ENCODE measurements around the gene ZNF32.
"Not testable (repeated sequence)": the region's sequence is repeated elsewhere in the genome, so short reads cannot be mapped to it uniquely, and the experiment has no call there.

The ZNF32 gene

DNA sequence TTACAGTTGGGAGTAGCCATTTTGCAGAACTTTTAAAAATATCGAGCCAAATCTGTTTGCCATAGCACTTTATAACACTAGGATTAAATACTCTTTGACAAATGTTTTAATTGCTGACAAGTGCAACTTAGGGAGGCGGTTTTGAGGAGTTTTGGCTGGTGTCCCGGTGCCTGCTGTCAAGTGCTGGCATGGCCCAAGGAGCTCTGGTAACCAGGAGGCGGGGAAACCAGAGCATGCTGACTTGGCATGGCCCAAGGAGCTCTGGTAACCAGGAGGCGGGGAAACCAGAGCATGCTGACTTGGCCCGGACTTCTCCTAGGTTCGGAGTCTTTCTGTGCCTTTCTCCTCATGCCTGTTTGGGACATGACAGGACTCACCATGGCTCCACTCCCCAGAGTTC lies 30.8 kb upstream of the ZNF32 start:
- FAIRE-seq, result no peak

DNA sequence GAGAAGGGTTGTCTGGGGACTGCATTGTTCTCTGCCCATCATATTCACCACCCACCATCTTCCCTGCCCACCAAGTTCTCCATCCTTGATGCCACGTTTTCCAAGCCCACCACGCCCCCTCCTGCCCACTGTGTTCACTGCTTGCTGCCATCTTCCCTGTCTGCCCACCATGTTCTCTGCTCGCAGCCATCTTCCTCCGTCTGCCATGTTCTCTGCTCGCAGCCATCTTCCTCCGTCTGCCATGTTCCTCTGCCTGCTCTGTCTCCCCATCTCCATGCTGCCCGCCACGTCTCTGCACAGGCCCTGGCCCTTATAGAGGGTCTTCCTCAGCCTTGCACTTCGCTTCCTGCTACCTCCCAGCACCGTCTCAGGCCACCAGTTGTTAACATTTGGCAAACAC lies 30.0 kb upstream of the ZNF32 start:
- FAIRE-seq, result no peak

DNA sequence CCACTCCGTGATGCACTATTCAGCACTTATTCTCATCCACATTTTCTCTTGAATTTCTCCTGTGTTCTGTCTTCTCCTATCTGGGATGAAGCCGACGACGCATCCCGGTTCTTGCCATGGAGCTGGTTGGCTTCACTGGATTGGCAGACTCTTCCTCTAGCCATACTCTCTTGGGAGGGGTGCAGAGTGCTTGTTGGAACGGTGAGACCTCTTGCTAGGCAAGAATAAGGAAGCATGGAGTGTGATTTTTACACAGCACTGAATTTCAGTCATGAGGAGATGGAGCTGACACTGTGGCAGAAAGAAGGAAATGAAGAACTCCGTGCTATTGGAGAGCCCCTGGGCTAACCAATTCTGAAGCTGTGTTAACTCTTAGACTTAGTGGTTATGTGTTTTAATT lies 28.2 kb upstream of the ZNF32 start:
- FAIRE-seq, result no peak

DNA sequence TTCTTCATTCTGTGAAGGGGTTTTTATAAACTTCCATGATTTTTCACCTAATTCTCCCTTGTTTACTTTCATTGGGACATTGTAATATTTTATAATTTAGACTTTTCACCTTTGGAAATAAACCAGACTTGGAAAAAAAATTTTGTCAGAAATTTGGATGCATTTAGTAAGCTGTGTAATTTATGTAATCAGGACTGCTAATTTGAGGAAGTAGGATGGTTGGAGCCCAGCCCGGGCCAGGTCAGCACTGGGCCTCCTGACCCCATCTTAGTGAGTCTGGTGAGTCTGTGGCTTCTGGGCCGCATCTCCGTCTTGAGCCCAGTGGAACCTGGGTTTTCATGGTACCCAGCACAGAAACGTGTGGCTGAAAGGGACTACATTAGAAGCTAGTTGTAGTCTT lies 27.6 kb upstream of the ZNF32 start:
- no peak for FAIRE-seq

DNA sequence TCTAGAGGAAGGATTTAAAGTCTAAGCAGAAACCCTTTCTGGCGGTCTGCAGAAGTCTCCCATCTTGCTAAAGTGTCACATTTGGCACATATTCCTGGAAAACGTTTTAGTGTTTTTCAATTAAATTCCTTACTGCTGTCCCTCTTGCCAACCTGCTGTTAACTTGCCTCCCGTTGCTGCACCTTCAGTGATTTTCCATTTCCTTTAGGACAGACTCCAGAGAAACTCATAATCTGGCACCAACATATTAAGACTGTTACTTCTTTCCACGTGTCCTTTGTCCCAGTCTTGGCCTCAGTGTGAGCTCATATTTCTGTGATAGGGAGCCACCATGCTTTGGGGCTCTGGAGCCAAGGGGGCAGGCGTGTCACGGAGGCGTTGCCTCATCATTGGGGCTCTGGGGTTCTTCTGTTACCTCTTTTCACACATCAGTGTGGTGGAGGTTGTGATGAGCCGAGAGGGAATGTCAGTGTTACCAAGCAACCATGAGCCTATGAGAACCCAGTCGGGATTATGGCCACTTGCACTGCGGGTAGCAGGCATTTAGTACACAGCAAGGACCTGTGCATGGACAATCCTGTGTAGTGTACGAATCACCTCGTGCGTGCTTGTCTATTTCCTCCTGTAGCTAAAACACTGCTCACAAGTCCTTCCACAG lies 26.0 kb upstream of the ZNF32 start:
- no peak for FAIRE-seq

GRCh38 chr10:43673471-43673870 lies 24.8 kb upstream of the ZNF32 start:
- no peak for FAIRE-seq

DNA sequence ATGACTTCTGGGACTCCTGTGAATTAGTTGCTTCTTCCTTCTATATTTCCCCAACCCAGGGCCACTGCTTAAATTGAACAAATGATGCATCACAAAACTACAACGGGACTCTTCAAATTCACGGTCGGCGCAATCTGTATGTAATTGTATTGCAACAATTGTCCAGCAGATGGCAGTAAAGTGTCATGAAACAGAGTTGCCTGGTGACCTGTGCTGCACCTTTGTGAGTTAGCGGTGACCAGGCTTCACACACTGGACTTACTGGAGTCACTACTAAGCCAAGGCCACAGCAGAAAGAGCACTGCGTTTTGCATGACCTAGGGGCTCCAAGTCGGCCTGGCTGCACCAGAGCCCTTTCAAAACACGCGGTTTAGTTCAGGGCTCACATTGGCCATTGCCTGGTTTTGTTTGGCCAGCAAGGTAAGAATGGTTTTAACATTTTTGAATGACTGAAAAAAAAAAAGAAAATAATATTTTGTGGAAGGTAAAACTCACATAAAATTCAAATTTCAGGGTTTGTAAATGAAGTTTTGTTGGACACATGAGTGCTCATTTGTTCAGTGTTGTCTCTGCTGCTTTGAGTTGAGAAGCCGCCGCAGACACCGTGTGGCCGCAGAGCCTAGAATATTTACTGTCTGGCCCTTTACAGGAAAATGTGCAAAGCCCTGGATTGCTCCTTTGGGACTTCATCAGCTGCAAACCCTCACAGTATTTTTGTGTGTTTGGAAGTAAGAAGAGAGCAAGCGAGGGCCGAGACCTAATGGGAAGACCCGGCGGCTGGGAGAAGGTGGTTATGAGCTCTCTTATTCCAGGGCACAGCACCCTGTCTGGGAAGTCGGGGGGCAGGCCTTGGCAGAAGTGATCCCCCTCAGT lies 23.2 kb upstream of the ZNF32 start:
- FAIRE-seq, result peak; percentile 74

DNA sequence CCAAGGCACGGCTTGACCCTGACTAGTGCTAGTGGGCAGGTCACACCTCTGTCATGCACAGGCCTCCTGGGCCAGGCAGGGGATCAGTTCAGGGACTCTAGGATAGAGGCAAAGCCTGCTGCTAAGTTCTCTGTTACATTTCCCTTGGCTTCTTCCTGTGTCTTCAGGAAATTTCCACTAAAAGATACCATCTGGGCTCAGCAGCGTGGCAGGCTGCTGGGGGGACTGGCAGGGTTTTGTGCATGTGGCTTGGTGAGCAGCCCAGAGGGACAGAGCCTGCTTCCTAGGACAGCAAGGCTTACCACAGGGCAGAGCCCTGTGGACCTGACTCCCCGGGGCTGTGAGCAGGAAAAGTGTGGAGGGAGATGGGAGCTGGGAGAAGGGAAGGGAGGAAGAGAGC lies 20.7 kb upstream of the ZNF32 start:
- FAIRE-seq, result no peak

GRCh38 chr10:43667761-43668386 lies 19.2 kb upstream of the ZNF32 start:
- FAIRE-seq, result no peak

- FAIRE-seq, result no peak
These were observed 18.6 kb upstream of the ZNF32 start for GRCh38 chr10:43667317-43667731.

DNA sequence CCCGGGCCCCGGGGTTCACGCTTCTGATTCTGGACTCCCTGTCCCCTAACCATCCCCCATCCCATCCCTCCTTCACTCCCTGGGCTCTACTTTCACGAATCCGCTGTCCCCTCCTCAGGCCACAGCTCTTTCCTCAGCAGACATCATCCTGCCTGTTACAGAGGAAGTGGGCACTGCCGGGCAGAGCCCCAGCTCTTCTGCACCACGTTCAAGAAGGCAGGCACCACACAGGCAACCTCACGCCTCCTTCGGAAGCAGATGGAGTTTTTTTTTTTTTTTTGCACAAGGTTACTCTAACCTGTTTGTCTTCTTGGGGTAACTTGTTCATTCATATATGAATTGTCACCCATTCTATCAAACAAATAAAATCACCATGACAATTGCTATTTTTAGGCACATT lies 17.9 kb upstream of the ZNF32 start:
- no peak for FAIRE-seq

- no peak for FAIRE-seq
These were observed 16.4 kb upstream of the ZNF32 start for GRCh38 chr10:43665054-43665453.

DNA sequence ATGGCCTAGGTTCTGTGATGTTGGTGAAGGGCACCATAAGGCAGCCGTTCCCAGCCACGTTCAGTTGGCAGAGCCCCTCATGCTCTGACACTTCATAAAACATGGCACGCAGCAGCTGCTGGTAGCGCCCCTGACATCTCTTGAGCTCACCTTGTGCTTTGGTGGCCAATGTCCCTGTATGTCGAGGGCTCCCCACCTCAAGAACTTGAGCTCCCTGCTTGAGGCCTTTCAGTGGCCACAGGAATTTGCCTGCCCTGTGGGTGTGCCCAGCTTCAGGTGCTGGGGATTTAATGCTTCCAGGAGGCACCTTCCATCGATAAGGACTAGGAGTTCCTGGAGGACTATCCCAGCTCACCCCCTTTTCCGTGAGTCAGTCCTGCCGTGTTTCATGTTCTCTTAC lies 9.5 kb upstream of the ZNF32 start:
- FAIRE-seq, result no peak

DNA sequence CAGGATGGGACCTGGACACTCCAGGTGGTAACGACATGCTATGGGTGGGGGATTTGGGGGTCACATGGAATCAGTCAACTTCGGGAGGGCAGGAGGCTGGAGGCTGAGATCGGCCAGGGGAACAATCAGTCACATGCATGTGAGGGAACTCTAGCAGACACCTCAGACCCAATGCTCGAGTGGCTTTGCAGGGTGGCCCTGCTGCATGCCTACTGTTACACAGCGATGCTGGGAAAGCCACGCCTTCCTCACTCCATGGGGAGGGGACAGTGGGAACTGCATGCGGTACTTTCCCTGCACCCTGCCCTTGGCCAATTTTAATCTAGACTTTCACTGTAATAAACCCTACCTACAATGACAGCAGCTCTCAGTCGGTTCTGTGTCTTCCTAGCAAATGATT lies 6.6 kb upstream of the ZNF32 start:
- no peak for FAIRE-seq

- no peak for FAIRE-seq
These were observed 5.1 kb upstream of the ZNF32 start for GRCh38 chr10:43653746-43654145.

GRCh38 chr10:43649185-43649523 lies 473 bp upstream of the ZNF32 start:
- no peak for FAIRE-seq

DNA sequence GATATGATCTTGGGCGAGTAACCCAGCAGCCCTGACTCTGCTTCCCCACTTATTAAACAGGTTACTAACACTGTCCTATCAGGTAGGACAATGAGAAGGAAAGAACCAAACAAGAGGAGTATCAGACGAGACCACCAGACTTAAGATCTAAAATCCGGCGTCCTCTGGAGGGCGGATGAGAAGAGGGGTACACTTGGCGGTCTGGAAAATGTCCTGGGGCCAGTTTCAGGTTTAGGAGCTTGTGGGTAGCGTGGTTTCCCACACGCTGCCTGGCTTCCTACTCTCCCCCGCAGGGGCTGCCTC lies 635 bp downstream of the ZNF32 start:
- no peak for FAIRE-seq

DNA sequence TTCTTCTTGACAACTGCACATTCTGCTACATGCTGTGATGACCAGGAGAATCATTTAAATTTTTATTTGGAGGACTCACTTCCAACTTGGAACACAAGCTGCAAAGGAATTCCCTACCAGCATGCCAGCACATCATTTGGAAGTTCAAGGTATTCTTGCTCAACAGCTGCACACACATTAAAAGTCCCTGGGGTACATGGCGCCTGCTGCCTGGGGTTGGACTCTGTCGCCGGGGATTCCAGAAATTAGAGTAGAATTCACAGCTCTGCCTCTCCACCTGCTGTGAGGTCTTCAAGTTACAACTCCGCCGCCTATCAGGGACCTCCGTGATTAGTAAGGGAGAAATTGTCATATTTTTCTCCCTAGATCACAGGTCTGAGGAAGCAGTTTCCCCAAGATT lies 1.1 kb downstream of the ZNF32 start:
- FAIRE-seq, result no peak

DNA sequence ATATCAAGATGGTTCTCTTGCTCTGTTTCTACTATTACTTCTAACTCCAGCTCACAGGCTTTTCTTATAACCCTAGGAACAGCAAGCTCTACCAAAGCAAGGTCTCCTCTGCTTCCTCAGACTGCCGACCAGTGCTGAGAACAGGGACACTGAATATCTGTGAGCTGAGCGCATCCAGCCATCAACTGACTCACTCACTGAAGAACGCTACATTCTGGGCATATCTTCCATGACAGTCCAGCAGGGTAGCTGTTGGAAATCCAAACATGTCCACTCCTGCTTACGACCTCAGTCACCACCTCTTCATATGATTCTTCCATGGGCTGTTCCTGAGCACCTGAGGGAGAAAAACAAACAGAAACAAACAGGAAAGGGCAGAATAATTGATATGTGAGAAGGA lies 2.8 kb downstream of the ZNF32 start:
- FAIRE-seq, result no peak

GRCh38 chr10:43644252-43644651 lies 4.4 kb downstream of the ZNF32 start:
- no peak for FAIRE-seq

- FAIRE-seq, result no peak
These were observed 8.1 kb downstream of the ZNF32 start for GRCh38 chr10:43640603-43641002.

GRCh38 chr10:43635816-43636215 lies 12.9 kb downstream of the ZNF32 start:
- not testable (repeated sequence) for FAIRE-seq

DNA sequence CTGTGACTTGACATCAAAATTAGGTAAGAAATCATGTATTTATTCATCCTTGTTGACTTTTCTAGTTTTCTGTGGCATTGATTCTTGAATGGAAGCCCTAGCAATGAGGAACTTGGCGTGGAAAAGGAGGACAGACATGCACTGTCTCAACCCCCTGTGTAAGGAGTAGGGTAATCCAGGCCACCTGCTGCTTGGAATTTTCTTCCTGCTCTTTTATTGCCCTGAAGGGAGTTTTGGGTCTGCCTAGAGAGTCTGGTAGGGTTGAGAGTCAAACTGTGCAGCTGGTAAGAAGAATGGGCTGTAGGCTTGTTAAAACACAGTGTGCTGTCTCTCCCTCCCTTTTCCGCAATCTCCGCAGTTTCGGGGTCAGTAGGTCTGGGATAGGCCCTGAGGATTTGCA lies 19.7 kb downstream of the ZNF32 start:
- FAIRE-seq, result no peak

DNA sequence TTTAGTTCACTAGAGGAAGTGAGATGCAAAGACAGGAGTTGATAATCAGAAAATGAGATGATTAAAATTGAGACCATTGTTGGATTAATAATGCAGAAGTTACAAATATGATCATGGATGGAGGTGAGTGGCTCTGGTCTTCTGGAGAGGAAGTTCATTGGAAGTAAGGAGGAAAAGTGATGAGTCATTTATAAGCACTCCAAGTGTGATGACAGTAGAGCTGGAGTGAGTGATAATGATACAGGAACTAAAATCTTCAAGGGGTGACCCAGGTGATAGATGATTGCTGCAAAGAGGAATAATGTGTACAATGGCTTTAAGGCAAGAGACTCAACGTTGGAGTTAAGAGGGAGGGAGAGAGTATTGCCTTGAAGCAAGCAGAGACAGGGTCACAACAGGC lies 20.7 kb downstream of the ZNF32 start:
- FAIRE-seq, result no peak

All from endometrium (tissue), 2 donors.